ENCODE data around the gene B3GALT4. TPM values are rescaled to one million over a fixed set of nuclear protein-coding genes. Genes with fewer than 3 reads are reported as not detected.
A peak's percentile ranks its signal among the peaks of the same experiment; 100 is the strongest.

B3GALT4 gene
- total and polyA plus RNA-seq, 2 of the 13 experiments (the other 11 are each of a cell fraction or from before 2014, with no cell fraction given), result 0.04 to 0.27 TPM

- TF ChIP-seq ZNF10 (CRISPR knock-in tag; IDR thresholded peaks at IDR 0.05; ENCODE audit: borderline replicate concordance, low read depth), result no peak
- no peak for TF ChIP-seq PLRG1 (conservative IDR thresholded peaks at IDR 0.05)
- no peak for TF ChIP-seq PBX2 (CRISPR knock-in tag; IDR thresholded peaks at IDR 0.05)
- TF ChIP-seq ZNF549 (CRISPR knock-in tag; IDR thresholded peaks at IDR 0.05), result no peak
- TF ChIP-seq MED1 (CRISPR knock-in tag; IDR thresholded peaks at IDR 0.05), result no peak
- TF ChIP-seq HNF4G (IDR thresholded peaks at IDR 0.05; ENCODE audit: borderline replicate concordance, low read depth, low read length), result no peak
- no peak; the same call in 1 of the 2 replicates for TF ChIP-seq HNF4G (CRISPR knock-in tag; IDR thresholded peaks at IDR 0.05; ENCODE audit: borderline replicate concordance, low read depth)
- TF ChIP-seq MAF1 (CRISPR knock-in tag; IDR thresholded peaks at IDR 0.05; ENCODE audit: borderline replicate concordance), result no peak
- TF ChIP-seq RARA (CRISPR knock-in tag; IDR thresholded peaks at IDR 0.05), result no peak
- no peak for TF ChIP-seq RFX1 (IDR thresholded peaks at IDR 0.05)
- TF ChIP-seq ZKSCAN5 (CRISPR knock-in tag; IDR thresholded peaks at IDR 0.05), result no peak
- TF ChIP-seq ZNF354B (CRISPR knock-in tag; IDR thresholded peaks at IDR 0.05), result no peak
- TF ChIP-seq MNT (IDR thresholded peaks at IDR 0.05), result peak; percentile 77
- peak; percentile 67; the same call in 1 of the 2 replicates for TF ChIP-seq KMT2B (CRISPR knock-in tag; IDR thresholded peaks at IDR 0.05)
- TF ChIP-seq HCFC1 (IDR thresholded peaks at IDR 0.05; ENCODE audit: low read depth, low read length), result peak; percentile 87
- no peak for TF ChIP-seq HNRNPK (IDR thresholded peaks at IDR 0.05; ENCODE audit: low read depth, low read length, poor library complexity, severe bottlenecking)
- peak; percentile 50; the same call in 1 of the 2 replicates for TF ChIP-seq TBX2 (CRISPR knock-in tag; IDR thresholded peaks at IDR 0.05; ENCODE audit: borderline replicate concordance)
- TF ChIP-seq CREB3 (CRISPR knock-in tag; IDR thresholded peaks at IDR 0.05), result no peak
- no peak for TF ChIP-seq ETV6 (CRISPR knock-in tag; conservative IDR thresholded peaks at IDR 0.05)
- peak; percentile 85; the same call in 1 of the 2 replicates for TF ChIP-seq MYC (CRISPR knock-in tag; IDR thresholded peaks at IDR 0.05; ENCODE audit: borderline replicate concordance)
- TF ChIP-seq TCF12 (IDR thresholded peaks at IDR 0.05), result no peak
- TF ChIP-seq TCF12 (CRISPR knock-in tag; IDR thresholded peaks at IDR 0.05), result no peak
- TF ChIP-seq ZNF468 (CRISPR knock-in tag; IDR thresholded peaks at IDR 0.05), result no peak
- no peak for TF ChIP-seq HES4 (CRISPR knock-in tag; IDR thresholded peaks at IDR 0.05; ENCODE audit: borderline replicate concordance)
- TF ChIP-seq ZNF333 (CRISPR knock-in tag; IDR thresholded peaks at IDR 0.05; ENCODE audit: borderline replicate concordance), result peak; percentile 26; the same call in 1 of the 2 replicates
- TF ChIP-seq TRIM22 (IDR thresholded peaks at IDR 0.05), result no peak
- TF ChIP-seq ZNF782 (CRISPR knock-in tag; IDR thresholded peaks at IDR 0.05; ENCODE audit: borderline replicate concordance), result no peak
- no peak for TF ChIP-seq ZIK1 (CRISPR knock-in tag; IDR thresholded peaks at IDR 0.05; ENCODE audit: borderline replicate concordance, low read depth)
Measured at GRCh38 chr6:33288921-33289783, 12.2 kb downstream of the B3GALT4 start, which contains the start of the genes PFDN6 and WDR46 (continued).
